Endometrial microvascular endothelial cells (primary cell): ENCODE data around the gene PITHD1. TPM values are rescaled to one million over a fixed set of nuclear protein-coding genes. Genes with fewer than 3 reads are reported as not detected.
"Not testable (repeated sequence)": the region's sequence is repeated elsewhere in the genome, so short reads cannot be mapped to it uniquely, and the experiment has no call there.

Experiments used
- in situ Hi-C: cut with HindIII; loops from 2 replicates; pipeline ENCODE4 v1.10.0; 2017; ENCODE audit warnings: low sequenced_read_pairs, low pct_unique_long_range_greater_than_20kb; ENCODE audit errors: inconsistent ontology term
- total RNA-seq: library from RNA; depleted of rRNA; stranded (reverse); fragments of >200 nt; gene quantifications from one replicate; pipeline ENCODE4 v1.2.3, GENCODE V29; 2015; ENCODE audit errors: inconsistent ontology term

Gene PITHD1, protein sequence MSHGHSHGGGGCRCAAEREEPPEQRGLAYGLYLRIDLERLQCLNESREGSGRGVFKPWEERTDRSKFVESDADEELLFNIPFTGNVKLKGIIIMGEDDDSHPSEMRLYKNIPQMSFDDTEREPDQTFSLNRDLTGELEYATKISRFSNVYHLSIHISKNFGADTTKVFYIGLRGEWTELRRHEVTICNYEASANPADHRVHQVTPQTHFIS
- 57.3 TPM for total RNA-seq

GRCh38 chr1:23777979-23778814 is at the start of gene PITHD1:
PITHD1 (plus strand) TSS chr1:23778418; CDS start chr1:23778516, 98 bp downstream.
- in situ Hi-C loops: no loop called here

GRCh38 chr1:23732363-23733224 is 45.6 kb upstream of the PITHD1 start:
- in situ Hi-C loops: no loop called here

DNA sequence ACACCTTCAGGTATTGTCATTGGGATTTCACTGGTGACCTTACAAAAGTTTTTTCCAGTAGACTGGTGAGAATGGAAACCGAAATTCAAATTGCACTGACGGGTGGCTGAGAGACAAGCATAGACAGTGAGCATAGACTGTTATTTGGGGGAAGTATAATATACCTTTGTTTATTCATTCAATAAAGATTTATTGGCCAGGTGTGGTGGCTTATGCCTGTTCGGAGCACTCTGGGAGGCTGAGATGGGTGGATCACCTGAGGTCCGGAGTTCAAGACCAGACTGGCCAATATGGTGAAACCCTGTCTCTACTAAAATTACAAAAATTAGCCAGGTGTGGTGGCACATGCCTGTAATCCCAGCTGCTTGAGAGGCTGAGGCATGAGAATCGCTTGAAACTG is 44.9 kb upstream of the PITHD1 start:
- in situ Hi-C loops: not testable (repeated sequence)

DNA sequence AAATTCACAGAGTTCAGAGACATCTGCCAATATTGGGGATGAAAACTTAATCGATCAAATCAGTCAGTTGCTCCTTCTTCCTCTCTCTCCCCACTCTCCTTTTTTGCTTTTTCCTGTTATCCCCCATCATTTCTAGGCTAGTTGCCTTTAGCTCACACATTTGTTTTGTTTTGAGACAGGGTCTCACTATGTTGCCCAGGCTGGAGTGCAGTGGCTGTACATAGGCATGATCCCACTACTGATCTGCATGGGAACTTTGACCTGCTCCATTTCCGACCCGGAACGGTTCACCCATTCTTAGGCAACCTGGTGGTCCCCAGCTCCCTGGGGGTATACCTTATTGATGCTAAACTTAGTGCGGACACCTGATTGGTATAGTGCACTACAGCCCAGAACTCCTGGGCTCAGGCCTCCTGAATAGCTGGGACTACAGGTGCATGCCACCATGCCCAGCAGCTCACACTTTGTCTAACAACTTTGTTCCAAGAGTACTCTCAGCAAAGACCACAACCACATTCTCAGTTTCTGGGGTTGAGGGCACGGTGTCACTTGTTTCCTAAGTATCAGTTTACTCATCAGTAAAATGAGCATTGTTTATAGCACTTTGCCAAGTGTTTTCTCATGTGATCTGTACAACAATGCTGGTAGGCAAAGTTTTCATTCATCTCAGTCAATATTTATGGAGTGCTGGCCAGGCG is 41.6 kb upstream of the PITHD1 start:
- in situ Hi-C loops: no loop called here

DNA sequence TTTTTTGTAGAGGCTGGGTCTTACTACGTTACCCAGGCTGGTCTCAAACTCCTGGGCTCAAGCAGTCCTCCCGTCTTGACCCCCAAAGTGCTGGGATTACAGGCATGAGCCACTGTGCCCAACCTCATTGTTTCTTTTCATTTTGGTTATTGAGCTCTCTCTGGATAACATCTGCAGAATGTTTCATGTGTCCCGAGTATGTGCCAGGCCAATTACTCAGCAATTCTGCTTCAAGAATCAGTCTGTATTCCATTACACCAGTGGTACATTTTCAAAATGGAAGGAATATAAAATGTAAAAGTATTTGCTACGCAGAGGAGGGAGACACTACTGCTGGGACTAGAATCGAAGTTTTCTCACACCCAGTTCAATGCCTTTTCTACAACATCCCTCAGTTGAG is 36.6 kb upstream of the PITHD1 start:
- in situ Hi-C loops: no loop called here

DNA sequence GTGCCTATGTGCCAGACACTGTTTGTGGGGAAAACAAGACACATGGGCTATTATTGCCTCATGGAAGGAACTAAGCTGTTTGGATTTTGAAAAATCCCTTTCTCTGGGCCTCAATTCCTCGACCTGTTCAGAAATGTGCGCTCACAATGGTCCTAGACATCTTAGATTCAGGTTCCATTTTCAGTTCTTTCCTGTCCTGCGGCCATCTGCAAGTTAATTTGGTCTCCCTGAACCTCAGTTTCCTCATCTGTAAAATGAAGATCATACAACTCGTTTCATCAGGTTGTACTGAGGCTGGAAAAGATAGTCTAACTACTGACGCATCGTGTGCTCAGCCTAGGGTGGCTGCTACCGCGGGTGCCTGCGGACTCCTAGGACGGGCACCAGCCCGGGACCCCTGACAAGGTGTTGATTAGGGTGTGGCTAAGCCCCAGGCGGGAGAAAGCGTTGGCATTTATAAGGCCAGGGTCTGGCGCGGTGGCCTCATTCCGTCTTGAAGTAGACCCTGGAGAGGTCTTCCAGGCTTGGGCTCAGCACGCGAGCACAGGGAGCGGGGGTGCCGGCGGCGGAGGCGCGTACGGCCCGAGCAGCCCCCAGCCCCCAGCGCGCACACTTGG is 35.4 kb upstream of the PITHD1 start:
- in situ Hi-C loops: no loop called here

DNA sequence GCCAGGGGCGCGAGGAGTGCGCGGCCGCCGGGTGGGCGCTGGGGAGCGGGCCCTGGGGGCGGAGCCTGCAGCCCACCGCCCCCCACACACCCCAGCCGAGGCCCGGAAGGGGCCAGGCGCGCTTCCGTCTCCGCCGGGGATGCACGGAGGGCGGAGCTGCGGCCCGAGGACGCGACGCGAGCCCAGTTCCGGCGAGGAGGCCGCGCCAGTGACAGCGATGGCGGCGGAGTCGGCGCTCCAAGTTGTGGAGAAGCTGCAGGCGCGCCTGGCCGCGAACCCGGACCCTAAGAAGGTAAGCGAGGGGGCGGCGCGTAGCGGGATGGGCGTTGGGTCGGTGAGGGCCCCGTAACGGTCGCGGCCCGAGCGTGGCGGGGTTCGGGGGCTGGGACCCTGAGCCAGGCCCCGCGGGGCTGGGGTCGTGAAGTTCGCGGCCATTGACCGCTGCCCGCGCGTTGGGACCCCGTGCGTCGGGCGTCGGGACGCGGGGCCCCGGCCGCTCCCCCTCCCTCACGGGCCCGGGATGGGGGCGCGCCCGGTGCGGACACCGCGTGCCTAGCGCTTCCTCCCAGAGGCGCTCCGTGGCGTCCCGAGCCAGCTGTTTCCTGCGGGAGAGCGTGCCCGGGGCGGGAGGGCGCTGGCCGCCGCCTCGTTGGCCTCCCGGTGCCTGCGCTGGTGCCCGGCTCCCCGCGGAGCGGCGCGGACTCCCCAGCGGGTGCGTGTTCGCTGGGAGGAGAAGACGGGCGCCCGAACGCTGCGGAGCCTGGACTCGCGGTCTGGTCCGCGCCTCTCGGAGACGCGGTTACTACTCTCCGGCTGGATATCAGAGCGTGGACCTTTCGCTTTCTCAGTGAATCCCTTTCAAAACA is 34.7 kb upstream of the PITHD1 start, which contains the start of gene ELOA:
Gene ELOA, plus strand, starts transcription at position 185 of the 866 bp plus-strand sequence. Its CDS starts 33 bp downstream, at position 218.
- in situ Hi-C loops: no loop called here

GRCh38 chr1:23745515-23745914 is 32.7 kb upstream of the PITHD1 start:
- in situ Hi-C loops: no loop called here

DNA sequence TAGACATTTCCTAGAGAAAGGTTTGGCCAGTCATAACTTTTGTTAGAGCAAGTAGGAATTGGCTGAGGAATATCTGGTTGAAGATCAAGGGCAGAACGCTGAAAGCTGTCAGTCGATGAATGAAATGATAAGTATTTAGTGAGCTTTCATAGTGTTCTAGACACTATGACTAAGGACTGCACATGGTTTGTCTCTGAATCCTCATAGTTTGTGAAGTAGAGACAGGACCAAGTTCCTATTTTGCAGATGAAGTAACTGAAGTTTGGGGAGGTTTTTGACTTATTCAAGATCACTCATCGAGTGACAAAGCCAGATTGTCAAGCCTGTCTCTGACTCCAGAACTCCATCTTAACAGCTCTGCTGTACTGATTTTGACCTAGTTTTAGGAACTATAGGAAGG is 30.2 kb upstream of the PITHD1 start:
- in situ Hi-C loops: no loop called here

DNA sequence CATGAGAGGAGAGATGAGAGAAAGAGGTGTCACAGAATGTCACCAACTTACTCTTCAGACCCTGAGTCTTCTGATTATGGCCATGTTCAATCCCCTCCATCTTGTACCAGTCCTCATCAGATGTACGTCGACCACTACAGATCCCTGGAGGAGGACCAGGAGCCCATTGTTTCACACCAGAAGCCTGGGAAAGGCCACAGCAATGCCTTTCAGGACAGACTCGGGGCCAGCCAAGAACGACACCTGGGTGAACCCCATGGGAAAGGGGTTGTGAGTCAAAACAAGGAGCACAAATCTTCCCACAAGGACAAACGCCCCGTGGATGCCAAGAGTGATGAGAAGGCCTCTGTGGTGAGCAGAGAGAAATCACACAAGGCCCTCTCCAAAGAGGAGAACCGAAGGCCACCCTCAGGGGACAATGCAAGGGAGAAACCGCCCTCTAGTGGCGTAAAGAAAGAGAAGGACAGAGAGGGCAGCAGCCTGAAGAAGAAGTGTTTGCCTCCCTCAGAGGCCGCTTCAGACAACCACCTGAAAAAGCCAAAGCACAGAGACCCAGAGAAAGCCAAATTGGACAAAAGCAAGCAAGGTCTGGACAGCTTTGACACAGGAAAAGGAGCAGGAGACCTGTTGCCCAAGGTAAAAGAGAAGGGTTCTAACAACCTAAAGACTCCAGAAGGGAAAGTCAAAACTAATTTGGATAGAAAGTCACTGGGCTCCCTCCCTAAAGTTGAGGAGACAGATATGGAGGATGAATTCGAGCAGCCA is 27.0 kb upstream of the PITHD1 start:
- in situ Hi-C loops: no loop called here

- in situ Hi-C loops: no loop called here
Observed at GRCh38 chr1:23751815-23752200, 26.4 kb upstream of the PITHD1 start.

DNA sequence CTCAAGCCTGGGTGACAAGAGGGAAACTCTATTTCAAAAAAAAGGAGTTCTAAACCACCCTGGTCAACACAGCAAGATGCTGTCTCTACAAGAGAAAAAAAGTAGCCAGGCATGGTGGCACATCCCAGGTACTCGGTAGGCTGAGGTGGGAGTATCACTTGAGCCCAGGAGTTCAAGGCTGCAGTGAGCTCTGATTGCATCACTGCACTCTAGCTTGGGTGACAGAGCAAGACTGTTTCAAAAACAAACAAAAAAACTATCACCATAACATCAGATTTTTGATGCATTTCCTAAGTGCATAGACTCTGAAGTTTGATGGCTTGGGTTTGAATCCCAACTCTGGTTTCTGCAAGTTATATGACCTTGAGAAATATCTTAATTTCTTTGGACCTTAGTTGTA is 25.3 kb upstream of the PITHD1 start:
- in situ Hi-C loops: no loop called here

- in situ Hi-C loops: no loop called here
Observed at GRCh38 chr1:23756676-23757075, 21.5 kb upstream of the PITHD1 start.

- in situ Hi-C loops: no loop called here
Observed at GRCh38 chr1:23757812-23758211, 20.4 kb upstream of the PITHD1 start.

- in situ Hi-C loops: no loop called here
Observed at GRCh38 chr1:23759277-23759676, 18.9 kb upstream of the PITHD1 start.

GRCh38 chr1:23763041-23763577 is 15.1 kb upstream of the PITHD1 start:
- in situ Hi-C loops: no loop called here

DNA sequence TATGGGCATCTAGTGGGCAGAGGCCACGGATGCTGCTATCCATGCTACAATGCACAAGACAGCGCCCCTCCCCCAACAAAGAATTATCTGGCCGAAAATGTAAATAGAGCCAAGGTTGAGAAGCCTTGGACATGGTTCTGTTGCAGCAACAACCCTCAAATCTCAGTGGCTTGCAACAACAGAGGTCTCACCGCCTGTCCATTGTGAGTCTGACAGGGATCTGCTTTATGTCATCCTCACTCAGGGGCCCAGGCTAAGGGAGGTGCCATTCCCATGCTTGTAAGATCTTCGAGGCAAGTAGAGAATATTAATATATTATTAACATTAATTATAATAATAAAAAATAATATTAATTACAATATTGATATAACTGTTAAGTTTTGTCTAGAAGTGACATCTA is 9.5 kb upstream of the PITHD1 start:
- in situ Hi-C loops: no loop called here
